ENCODE data around the gene HAUS8. TPM values are rescaled to one million over a fixed set of nuclear protein-coding genes. Genes with fewer than 3 reads are reported as not detected.

HAUS8 gene
- total and polyA plus RNA-seq, 10 of the 15 experiments (the other 5 are each of a cell fraction or from before 2014, with no cell fraction given) = 22.7 to 43.9 (median 34.4) TPM

- H3K79me2 ChIP-seq (ENCODE audit: control insufficient read depth, insufficient read depth, low read length) = peaks cover 79% of the 10 kb centered on the region
- TF ChIP-seq, protein P1, sequence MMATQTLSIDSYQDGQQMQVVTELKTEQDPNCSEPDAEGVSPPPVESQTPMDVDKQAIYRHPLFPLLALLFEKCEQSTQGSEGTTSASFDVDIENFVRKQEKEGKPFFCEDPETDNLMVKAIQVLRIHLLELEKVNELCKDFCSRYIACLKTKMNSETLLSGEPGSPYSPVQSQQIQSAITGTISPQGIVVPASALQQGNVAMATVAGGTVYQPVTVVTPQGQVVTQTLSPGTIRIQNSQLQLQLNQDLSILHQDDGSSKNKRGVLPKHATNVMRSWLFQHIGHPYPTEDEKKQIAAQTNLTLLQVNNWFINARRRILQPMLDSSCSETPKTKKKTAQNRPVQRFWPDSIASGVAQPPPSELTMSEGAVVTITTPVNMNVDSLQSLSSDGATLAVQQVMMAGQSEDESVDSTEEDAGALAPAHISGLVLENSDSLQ (IDR thresholded peaks at IDR 0.05) = no peak
- no peak for TF ChIP-seq NFYB (IDR thresholded peaks at IDR 0.05; ENCODE audit: insufficient read depth, low read depth, low read length)
- H3K4me1 ChIP-seq (ENCODE audit: control insufficient read depth, insufficient read depth, low read length) = peaks cover 35% of the 10 kb centered on the region
Measured at GRCh38 chr19:17114414-17114831, 39.2 kb upstream of the HAUS8 start.

GRCh38 chr19:17113127-17113785 lies 38.0 kb upstream of the HAUS8 start:
- Histone ChIP-seq H4K20me1 (ENCODE audit: control insufficient read depth, insufficient read depth) (no peaks in the 10 kb centered on the region), H2AFZ (ENCODE audit: control insufficient read depth, low read depth, low read length) (no peak overlapping the region), H3K27me3 (replicated peaks in 1 of 2; ENCODE audit: control insufficient read depth in 2 of 2, insufficient read depth in 2 of 2, low read length in 1 of 2) (no peaks in the 10 kb centered on the region), H3K4me2 (ENCODE audit: control insufficient read depth, insufficient read depth) (no peak overlapping the region), H3K27ac (ENCODE audit: control insufficient read depth, insufficient read depth) (no peak overlapping the region), H3K9ac (ENCODE audit: control insufficient read depth, insufficient read depth, low read length) (no peak overlapping the region), H3K79me2 (ENCODE audit: control insufficient read depth, insufficient read depth, low read length) (peaks cover 80% of the 10 kb centered on the region), H3K36me3 (ENCODE audit: control insufficient read depth in 2 of 2, insufficient read depth in 2 of 2, low read length in 1 of 2) (peaks cover 21 to 42% of the 10 kb centered on the region in 2 experiments), H3K9me3 (replicated peaks; ENCODE audit: control insufficient read depth, insufficient read depth, low read length) (no peaks in the 10 kb centered on the region; the same call in 2 of the 3 replicates), H3K4me3 (no peak overlapping the region), H3K4me1 (ENCODE audit: control insufficient read depth, insufficient read depth, low read length) (peaks cover 43% of the 10 kb centered on the region)
- SMC1A ChIA-PET (ENCODE audit: uncharacterized antibody, unreplicated experiment) = no interaction called here
- intact Hi-C loops (cut with micrococcal nuclease; ENCODE audit: unreplicated experiment) = no loop called here
- FAIRE-seq (no peak), ATAC-seq (no peak), DNase-seq (ENCODE audit: low read depth, low spot score) (no peak)
- RAD21 ChIA-PET (ENCODE audit: unreplicated experiment) = no interaction called here
- 96% methylated on average over 17 of the region's 17 CpGs for WGBS (ENCODE audit: insufficient coverage, insufficient replicate concordance, low lambda C conversion rate, missing lambda C conversion rate)
- CTCF ChIA-PET = no interaction called here
- POLR2A ChIA-PET = no interaction called here
- no TSS peak for BruUV-seq (replicated peaks)
- in situ Hi-C loops (cut with MboI) = no loop called here
- no peak for TF ChIP-seq CHD4 (IDR thresholded peaks at IDR 0.05)
- TF ChIP-seq CBX5 (IDR thresholded peaks at IDR 0.05; ENCODE audit: low read depth) = no peak
- TF ChIP-seq WRNIP1 (IDR thresholded peaks at IDR 0.05; ENCODE audit: borderline replicate concordance, low read depth, low read length) = no peak
- TF ChIP-seq NFIC (IDR thresholded peaks at IDR 0.05; ENCODE audit: low read depth, low read length) = no peak
- TF ChIP-seq, protein P2, sequence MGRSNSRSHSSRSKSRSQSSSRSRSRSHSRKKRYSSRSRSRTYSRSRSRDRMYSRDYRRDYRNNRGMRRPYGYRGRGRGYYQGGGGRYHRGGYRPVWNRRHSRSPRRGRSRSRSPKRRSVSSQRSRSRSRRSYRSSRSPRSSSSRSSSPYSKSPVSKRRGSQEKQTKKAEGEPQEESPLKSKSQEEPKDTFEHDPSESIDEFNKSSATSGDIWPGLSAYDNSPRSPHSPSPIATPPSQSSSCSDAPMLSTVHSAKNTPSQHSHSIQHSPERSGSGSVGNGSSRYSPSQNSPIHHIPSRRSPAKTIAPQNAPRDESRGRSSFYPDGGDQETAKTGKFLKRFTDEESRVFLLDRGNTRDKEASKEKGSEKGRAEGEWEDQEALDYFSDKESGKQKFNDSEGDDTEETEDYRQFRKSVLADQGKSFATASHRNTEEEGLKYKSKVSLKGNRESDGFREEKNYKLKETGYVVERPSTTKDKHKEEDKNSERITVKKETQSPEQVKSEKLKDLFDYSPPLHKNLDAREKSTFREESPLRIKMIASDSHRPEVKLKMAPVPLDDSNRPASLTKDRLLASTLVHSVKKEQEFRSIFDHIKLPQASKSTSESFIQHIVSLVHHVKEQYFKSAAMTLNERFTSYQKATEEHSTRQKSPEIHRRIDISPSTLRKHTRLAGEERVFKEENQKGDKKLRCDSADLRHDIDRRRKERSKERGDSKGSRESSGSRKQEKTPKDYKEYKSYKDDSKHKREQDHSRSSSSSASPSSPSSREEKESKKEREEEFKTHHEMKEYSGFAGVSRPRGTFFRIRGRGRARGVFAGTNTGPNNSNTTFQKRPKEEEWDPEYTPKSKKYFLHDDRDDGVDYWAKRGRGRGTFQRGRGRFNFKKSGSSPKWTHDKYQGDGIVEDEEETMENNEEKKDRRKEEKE (IDR thresholded peaks at IDR 0.05) = no peak
- TF ChIP-seq BMI1 (IDR thresholded peaks at IDR 0.05; ENCODE audit: borderline replicate concordance) = no peak

More at GRCh38 chr19:17114414-17114831, 39.2 kb upstream of the HAUS8 start:
- BruUV-seq (replicated peaks) = no TSS peak
- Histone ChIP-seq H3K36me3 (ENCODE audit: control insufficient read depth in 2 of 2, insufficient read depth in 2 of 2, low read length in 1 of 2) (peaks cover 28 to 47% of the 10 kb centered on the region in 2 experiments), H3K4me3 (no peak overlapping the region), H2AFZ (ENCODE audit: control insufficient read depth, low read depth, low read length) (no peak overlapping the region), H3K9me3 (replicated peaks; ENCODE audit: control insufficient read depth, insufficient read depth, low read length) (no peaks in the 10 kb centered on the region; the same call in 2 of the 3 replicates), H3K27me3 (replicated peaks in 1 of 2; ENCODE audit: control insufficient read depth in 2 of 2, insufficient read depth in 2 of 2, low read length in 1 of 2) (no peaks in the 10 kb centered on the region), H3K27ac (ENCODE audit: control insufficient read depth, insufficient read depth) (no peak overlapping the region), H3K4me2 (ENCODE audit: control insufficient read depth, insufficient read depth) (no peak overlapping the region), H4K20me1 (ENCODE audit: control insufficient read depth, insufficient read depth) (no peaks in the 10 kb centered on the region), H3K9ac (ENCODE audit: control insufficient read depth, insufficient read depth, low read length) (no peak overlapping the region)
- DNase-seq (ENCODE audit: low read depth, low spot score) (no peak), ATAC-seq (no peak), FAIRE-seq (no peak)
- CTCF ChIA-PET = no interaction called here
- SMC1A ChIA-PET (ENCODE audit: uncharacterized antibody, unreplicated experiment) = no interaction called here
- intact Hi-C loops (cut with micrococcal nuclease; ENCODE audit: unreplicated experiment) = no loop called here
- RAD21 ChIA-PET (ENCODE audit: unreplicated experiment) = no interaction called here
- 98% methylated on average over 12 of the region's 12 CpGs for WGBS (ENCODE audit: insufficient coverage, insufficient replicate concordance, low lambda C conversion rate, missing lambda C conversion rate)
- POLR2A ChIA-PET = no interaction called here
- in situ Hi-C loops (cut with MboI) = no loop called here
